Measurements from ENCODE around the gene ABCB9.
"Not testable (repeated sequence)": the region's sequence is repeated elsewhere in the genome, so short reads cannot be mapped to it uniquely, and the experiment has no call there.

ABCB9 gene

DNA sequence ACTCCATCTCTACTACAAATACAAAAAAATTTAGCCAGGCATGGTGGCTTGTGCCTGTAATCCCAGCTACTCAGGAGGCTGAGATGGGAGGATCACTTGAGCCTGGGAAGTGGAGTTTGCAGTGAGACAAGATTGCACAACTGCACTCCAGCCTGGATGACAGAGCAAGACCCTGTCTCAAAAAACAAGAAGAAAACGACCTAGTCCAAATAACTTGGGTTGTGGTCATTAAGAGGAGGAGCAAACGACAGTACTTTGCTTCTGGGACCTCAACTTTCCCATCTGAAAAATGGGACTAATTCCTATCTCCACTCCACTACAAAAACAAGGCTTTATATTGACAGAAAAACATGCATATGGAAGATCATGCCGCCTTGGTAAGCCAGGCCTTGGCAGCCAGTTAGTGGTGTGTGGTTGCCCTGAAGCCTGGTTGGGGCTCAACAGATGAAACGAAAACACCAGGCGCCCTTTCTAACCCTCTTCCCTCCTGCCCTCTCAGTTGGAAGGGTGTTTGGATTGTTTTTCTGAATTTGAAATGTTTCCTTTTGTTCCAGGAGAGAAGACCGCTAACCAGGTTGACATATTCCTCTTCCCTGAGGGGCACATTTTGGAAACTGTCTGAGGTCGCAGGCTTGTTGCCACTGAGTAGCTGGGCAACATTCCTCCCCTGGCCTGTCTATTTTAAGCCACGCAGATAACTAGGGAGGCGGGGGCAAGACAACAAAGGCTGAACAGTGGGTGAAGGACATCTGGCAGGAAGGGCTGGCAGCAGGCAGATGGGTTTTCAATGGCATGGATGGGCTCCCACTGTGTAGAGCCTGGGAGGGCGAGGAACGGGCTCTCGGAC is 56.6 kb downstream of the ABCB9 start:
- no peaks in the 10 kb centered on the region for H3F3A ChIP-seq (ENCODE audit: control insufficient read depth, insufficient read depth)
- no peaks in the 10 kb centered on the region for H3K4me1 ChIP-seq (ENCODE audit: control insufficient read depth, low read length)
- no peak overlapping the region for H3K27ac ChIP-seq (ENCODE audit: low read depth, low read length)
- TF ChIP-seq CTCF (IDR thresholded peaks at IDR 0.05; ENCODE audit: low read depth, low read length, poor library complexity, severe bottlenecking) (no peak), EZH2phosphoT487 (IDR thresholded peaks at IDR 0.05; ENCODE audit: borderline replicate concordance, low read length) (no peak)
- H3K4me2 ChIP-seq (ENCODE audit: low read length): no peak overlapping the region
- H3K27me3 ChIP-seq (ENCODE audit: control insufficient read depth, low read length): no peaks in the 10 kb centered on the region
- H3K9me2 ChIP-seq (replicated peaks; ENCODE audit: control insufficient read depth, low read length): no peaks in the 10 kb centered on the region
- H3K36me3 ChIP-seq (ENCODE audit: control insufficient read depth, low read length): no peaks in the 10 kb centered on the region
- no peaks in the 10 kb centered on the region for H3K9me3 ChIP-seq (ENCODE audit: control insufficient read depth, insufficient read depth, low read length)
- no peak overlapping the region for H3K4me3 ChIP-seq (ENCODE audit: low read length)
- H3K79me2 ChIP-seq (ENCODE audit: control insufficient read depth, low read length): no peaks in the 10 kb centered on the region
- no peaks in the 10 kb centered on the region for H4K20me1 ChIP-seq (ENCODE audit: control insufficient read depth, insufficient read depth, low read depth, low read length)

GRCh38 chr12:122908915-122909314 is 57.3 kb downstream of the ABCB9 start:
- TF ChIP-seq CTCF (IDR thresholded peaks at IDR 0.05; ENCODE audit: low read depth, low read length, poor library complexity, severe bottlenecking): no peak
- no peak for TF ChIP-seq EZH2phosphoT487 (IDR thresholded peaks at IDR 0.05; ENCODE audit: borderline replicate concordance, low read length)
- H3K4me2 ChIP-seq (ENCODE audit: low read length): no peak overlapping the region

DNA sequence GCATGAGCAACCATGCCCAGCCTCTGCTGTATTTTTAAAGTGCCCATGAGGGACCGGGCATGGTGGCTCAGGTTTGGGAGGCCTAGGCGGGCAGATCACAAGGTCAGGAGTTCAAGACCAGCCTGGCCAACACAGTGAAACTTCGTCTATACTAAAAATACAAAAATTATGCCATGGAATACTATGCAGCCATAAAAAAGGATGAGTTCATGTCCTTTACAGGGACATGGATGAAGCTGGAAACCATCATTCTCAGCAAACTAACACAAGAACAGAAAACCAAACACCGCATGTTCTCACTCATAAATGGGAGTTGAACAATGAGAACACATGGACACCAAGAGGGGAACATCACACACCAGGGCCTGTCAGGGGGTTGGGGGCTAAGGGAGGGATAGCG is 61.0 kb downstream of the ABCB9 start:
- H3K79me2 ChIP-seq (ENCODE audit: control insufficient read depth, low read length); H3K9me3 ChIP-seq (ENCODE audit: control insufficient read depth, insufficient read depth, low read length); H3K4me3 ChIP-seq (ENCODE audit: low read length); H3K27ac ChIP-seq (ENCODE audit: low read depth, low read length); H4K20me1 ChIP-seq (ENCODE audit: control insufficient read depth, insufficient read depth, low read depth, low read length); H3K36me3 ChIP-seq (ENCODE audit: control insufficient read depth, low read length); H3F3A ChIP-seq (ENCODE audit: control insufficient read depth, insufficient read depth); H3K27me3 ChIP-seq (ENCODE audit: control insufficient read depth, low read length); H3K9me2 ChIP-seq (replicated peaks; ENCODE audit: control insufficient read depth, low read length); H3K4me2 ChIP-seq (ENCODE audit: low read length): not testable (repeated sequence)
- H3K4me1 ChIP-seq (ENCODE audit: control insufficient read depth, low read length): peaks cover 11% of the 10 kb centered on the region

More at GRCh38 chr12:122908915-122909314, 57.3 kb downstream of the ABCB9 start:
- Histone ChIP-seq H3K4me1 (ENCODE audit: control insufficient read depth, low read length) (no peaks in the 10 kb centered on the region), H3K27ac (ENCODE audit: low read depth, low read length) (no peak overlapping the region), H3K9me3 (ENCODE audit: control insufficient read depth, insufficient read depth, low read length) (no peaks in the 10 kb centered on the region), H3K79me2 (ENCODE audit: control insufficient read depth, low read length) (no peaks in the 10 kb centered on the region), H3K27me3 (ENCODE audit: control insufficient read depth, low read length) (no peaks in the 10 kb centered on the region), H3K36me3 (ENCODE audit: control insufficient read depth, low read length) (no peaks in the 10 kb centered on the region), H3K4me3 (ENCODE audit: low read length) (no peak overlapping the region), H4K20me1 (ENCODE audit: control insufficient read depth, insufficient read depth, low read depth, low read length) (no peaks in the 10 kb centered on the region), H3F3A (ENCODE audit: control insufficient read depth, insufficient read depth) (no peaks in the 10 kb centered on the region), H3K9me2 (replicated peaks; ENCODE audit: control insufficient read depth, low read length) (no peaks in the 10 kb centered on the region)

DNA sequence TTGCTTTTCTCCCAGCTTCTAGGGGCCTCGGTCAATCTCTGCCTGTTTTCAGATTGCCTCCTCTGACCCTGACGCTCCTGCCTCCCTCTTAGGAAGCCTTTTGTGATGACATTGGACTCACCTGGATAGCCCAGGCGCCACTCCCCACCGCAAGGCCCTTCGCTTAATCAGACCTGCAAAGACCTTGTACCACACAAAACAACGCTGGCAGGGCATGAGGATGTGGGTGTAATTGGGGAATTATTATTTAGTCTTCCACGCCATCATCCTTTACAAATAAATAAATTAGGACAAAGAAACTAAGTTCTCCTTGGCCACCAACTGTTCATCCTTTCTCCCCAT is 62.6 kb downstream of the ABCB9 start:
- Histone ChIP-seq H3K4me2 (ENCODE audit: low read length) (no peak overlapping the region), H3K27ac (ENCODE audit: low read depth, low read length) (no peak overlapping the region)

More for the DNA sequence above, 62.6 kb downstream of the ABCB9 start:
- Histone ChIP-seq H3F3A (ENCODE audit: control insufficient read depth, insufficient read depth) (no peaks in the 10 kb centered on the region), H3K9me3 (ENCODE audit: control insufficient read depth, insufficient read depth, low read length) (no peaks in the 10 kb centered on the region), H4K20me1 (ENCODE audit: control insufficient read depth, insufficient read depth, low read depth, low read length) (no peaks in the 10 kb centered on the region), H3K79me2 (ENCODE audit: control insufficient read depth, low read length) (no peaks in the 10 kb centered on the region), H3K27me3 (ENCODE audit: control insufficient read depth, low read length) (peaks cover 4% of the 10 kb centered on the region; the same call in 1 of the 2 replicates), H3K9me2 (replicated peaks; ENCODE audit: control insufficient read depth, low read length) (no peaks in the 10 kb centered on the region), H3K4me3 (ENCODE audit: low read length) (no peak overlapping the region), H3K36me3 (ENCODE audit: control insufficient read depth, low read length) (no peaks in the 10 kb centered on the region), H3K4me1 (ENCODE audit: control insufficient read depth, low read length) (peaks cover 22% of the 10 kb centered on the region)
- TF ChIP-seq EZH2phosphoT487 (IDR thresholded peaks at IDR 0.05; ENCODE audit: borderline replicate concordance, low read length) (no peak), CTCF (IDR thresholded peaks at IDR 0.05; ENCODE audit: low read depth, low read length, poor library complexity, severe bottlenecking) (no peak)

All from DOHH2 (cell line).